NB4 (cell line): Measurements from ENCODE around the gene SLC29A4.
"Not testable (repeated sequence)": the region's sequence is repeated elsewhere in the genome, so short reads cannot be mapped to it uniquely, and the experiment has no call there.

Experiments
- CTCF ChIP-seq: IDR thresholded peaks from one replicate; pipeline ENCODE4 v1.5.1; 2012; ENCODE audit warnings: low read depth, low read length
- MYC ChIP-seq: IDR thresholded peaks from 2 replicates; pipeline ENCODE4 v1.6.1; 2011; ENCODE audit warnings: low read depth, low read length
- POLR2A ChIP-seq: IDR thresholded peaks from 2 replicates; pipeline ENCODE4 v1.6.1; 2011; ENCODE audit warnings: mild to moderate bottlenecking; ENCODE audit not compliant: insufficient read length; ENCODE audit errors: extremely low read depth

GRCh38 chr7:5291711-5292335, 9.1 kb downstream of the SLC29A4 start:
- TF ChIP-seq POLR2A, CTCF, MYC: not testable (repeated sequence)
